ENCODE data around the gene ZFP92.

GRCh38 chrX:153421856-153422255, 10.6 kb downstream of the ZFP92 start:
- no peak for TF ChIP-seq SUZ12 (IDR thresholded peaks at IDR 0.05; ENCODE audit: extremely low read depth, insufficient read depth, insufficient read length)
- no peak for TF ChIP-seq ZNF274 (IDR thresholded peaks at IDR 0.05; ENCODE audit: low read depth, low read length)
- TF ChIP-seq YY1 (IDR thresholded peaks at IDR 0.05; ENCODE audit: insufficient read depth, insufficient read length): no peak

All from NT2/D1 (cell line).